DOHH2 (cell line): ENCODE measurements around the gene SOX8.

Experiments used
- H3F3A ChIP-seq: fragments of 200-600 bp; sonication (generic), shearing (Covaris generic); 2 replicates; pipeline ENCODE4 v1.6.0; 2016; ENCODE audit warnings: antibody characterized with exemption, mild to moderate bottlenecking; ENCODE audit not compliant: control insufficient read depth, insufficient read depth
- H3K27ac ChIP-seq: fragments of 200-600 bp; sonication (generic); 2 replicates; pipeline ENCODE4 v1.5.1; 2014; ENCODE audit warnings: low read depth, mild to moderate bottlenecking, low read length, moderate library complexity
- H3K27me3 ChIP-seq: fragments of 200-600 bp; sonication (generic); 2 replicates; pipeline ENCODE4 v1.6.1; 2014; ENCODE audit warnings: mild to moderate bottlenecking, low read length, mixed read lengths; ENCODE audit not compliant: control insufficient read depth
- H3K36me3 ChIP-seq: fragments of 200-600 bp; sonication (generic); 2 replicates; pipeline ENCODE4 v1.6.1; 2014; ENCODE audit warnings: mild to moderate bottlenecking, low read length, moderate library complexity, mixed read lengths; ENCODE audit not compliant: control insufficient read depth
- H3K4me1 ChIP-seq: fragments of 200-600 bp; sonication (generic); 2 replicates; pipeline ENCODE4 v1.6.1; 2014; ENCODE audit warnings: mild to moderate bottlenecking, low read length, mixed read lengths; ENCODE audit not compliant: control insufficient read depth
- H3K4me2 ChIP-seq: fragments of 200-600 bp; sonication (generic); 2 replicates; pipeline ENCODE4 v1.6.0; 2014; ENCODE audit warnings: mild to moderate bottlenecking, low read length, moderate library complexity
- H3K4me3 ChIP-seq: fragments of 200-600 bp; sonication (generic); 2 replicates; pipeline ENCODE4 v1.5.1; 2014; ENCODE audit warnings: mild to moderate bottlenecking, low read length, mixed read lengths
- H3K79me2 ChIP-seq: fragments of 200-600 bp; sonication (generic); 2 replicates; pipeline ENCODE4 v1.6.1; 2014; ENCODE audit warnings: mild to moderate bottlenecking, low read length, mixed read lengths; ENCODE audit not compliant: control insufficient read depth
- H3K9me2 ChIP-seq: fragments of 200-600 bp; sonication (generic); replicated peaks from 2 replicates; pipeline ENCODE4 v1.6.1; 2014; ENCODE audit warnings: mild to moderate bottlenecking, low read length, mixed read lengths; ENCODE audit not compliant: control insufficient read depth
- H3K9me3 ChIP-seq: fragments of 200-600 bp; sonication (generic); 2 replicates; pipeline ENCODE4 v1.6.1; 2014; ENCODE audit warnings: antibody characterized with exemption, low read length, mixed read lengths; ENCODE audit not compliant: control insufficient read depth, insufficient read depth
- H4K20me1 ChIP-seq: fragments of 200-600 bp; sonication (generic); 2 replicates; pipeline ENCODE4 v1.6.0; 2014; ENCODE audit warnings: low read depth, mild to moderate bottlenecking, antibody characterized with exemption, low read length, moderate library complexity; ENCODE audit not compliant: control insufficient read depth, insufficient read depth
- EZH2phosphoT487 ChIP-seq: fragments of 200-600 bp; sonication (generic); IDR thresholded peaks from 2 replicates; pipeline ENCODE4 v1.6.1; 2017; ENCODE audit warnings: borderline replicate concordance, mild to moderate bottlenecking, antibody characterized with exemption, low read length, moderate library complexity, mixed read lengths
- TF ChIP-seq, protein P1 (sequence below): fragments of 200-600 bp; sonication (generic); IDR thresholded peaks from one replicate; pipeline ENCODE4 v1.5.1; 2014; ENCODE audit warnings: antibody characterized with exemption, mild to moderate bottlenecking, low read depth, low read length; ENCODE audit not compliant: poor library complexity, severe bottlenecking

The SOX8 gene

DNA sequence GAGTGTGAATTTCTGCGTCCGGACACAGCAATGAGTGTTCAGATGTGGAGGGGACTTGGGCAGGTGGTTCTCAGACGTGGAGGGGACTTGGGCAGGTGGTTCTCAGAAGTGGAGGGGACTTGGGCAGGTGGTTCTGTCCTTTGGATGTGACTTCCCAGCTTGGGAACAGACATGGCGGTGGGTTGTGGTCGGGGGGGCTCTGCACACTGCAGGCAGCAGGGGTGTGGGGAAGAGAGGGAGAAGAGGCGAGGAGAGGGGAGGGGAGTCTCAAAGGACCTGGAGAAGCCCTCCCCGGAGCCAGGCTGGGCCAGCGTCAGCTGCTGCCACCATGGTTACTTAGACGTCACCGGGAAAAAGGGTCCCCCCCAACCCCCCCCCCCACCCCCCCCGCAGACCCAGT, 9.8 kb downstream of the SOX8 start:
- Histone ChIP-seq H3K4me1 (no peaks in the 10 kb centered on the region), H3K27ac (no peak overlapping the region), H3K4me2 (no peak overlapping the region), H3K4me3 (no peak overlapping the region), H4K20me1 (no peaks in the 10 kb centered on the region), H3K27me3 (0 out of 2 replicates have a peak, but pooled peaks cover 4% of the 10 kb centered on the region), H3K9me2 (no peaks in the 10 kb centered on the region), H3K9me3 (no peaks in the 10 kb centered on the region), H3K36me3 (no peaks in the 10 kb centered on the region), H3F3A (no peaks in the 10 kb centered on the region), H3K79me2 (no peaks in the 10 kb centered on the region)
- no peak for TF ChIP-seq EZH2phosphoT487
- TF ChIP-seq, protein P1, sequence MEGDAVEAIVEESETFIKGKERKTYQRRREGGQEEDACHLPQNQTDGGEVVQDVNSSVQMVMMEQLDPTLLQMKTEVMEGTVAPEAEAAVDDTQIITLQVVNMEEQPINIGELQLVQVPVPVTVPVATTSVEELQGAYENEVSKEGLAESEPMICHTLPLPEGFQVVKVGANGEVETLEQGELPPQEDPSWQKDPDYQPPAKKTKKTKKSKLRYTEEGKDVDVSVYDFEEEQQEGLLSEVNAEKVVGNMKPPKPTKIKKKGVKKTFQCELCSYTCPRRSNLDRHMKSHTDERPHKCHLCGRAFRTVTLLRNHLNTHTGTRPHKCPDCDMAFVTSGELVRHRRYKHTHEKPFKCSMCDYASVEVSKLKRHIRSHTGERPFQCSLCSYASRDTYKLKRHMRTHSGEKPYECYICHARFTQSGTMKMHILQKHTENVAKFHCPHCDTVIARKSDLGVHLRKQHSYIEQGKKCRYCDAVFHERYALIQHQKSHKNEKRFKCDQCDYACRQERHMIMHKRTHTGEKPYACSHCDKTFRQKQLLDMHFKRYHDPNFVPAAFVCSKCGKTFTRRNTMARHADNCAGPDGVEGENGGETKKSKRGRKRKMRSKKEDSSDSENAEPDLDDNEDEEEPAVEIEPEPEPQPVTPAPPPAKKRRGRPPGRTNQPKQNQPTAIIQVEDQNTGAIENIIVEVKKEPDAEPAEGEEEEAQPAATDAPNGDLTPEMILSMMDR = no peak

DNA sequence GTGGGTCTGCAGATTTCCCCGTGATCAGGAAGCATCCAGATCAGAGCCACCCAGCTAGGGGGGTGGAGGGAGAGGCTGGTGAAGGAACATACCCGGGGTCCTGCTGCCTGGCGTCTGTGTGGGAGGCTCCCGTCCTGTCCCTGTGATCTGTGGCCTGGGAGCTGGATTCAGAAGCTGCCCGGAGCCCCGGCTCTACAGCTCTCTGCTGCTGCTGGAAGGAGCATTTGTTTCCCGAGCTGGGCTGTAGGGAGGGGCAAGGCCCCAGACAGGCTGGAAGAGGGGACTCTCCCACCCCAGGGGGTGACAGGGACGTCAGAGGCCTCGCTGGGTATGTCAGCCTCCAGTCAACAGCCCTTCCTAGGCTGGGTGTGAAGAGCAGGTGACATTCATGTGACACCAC, 10.2 kb downstream of the SOX8 start:
- Histone ChIP-seq H3K4me2 (no peak overlapping the region), H3K9me3 (no peaks in the 10 kb centered on the region), H3K27me3 (peaks cover 6% of the 10 kb centered on the region; the same call in 1 of the 2 replicates), H3K4me3 (no peak overlapping the region), H3F3A (no peaks in the 10 kb centered on the region), H3K27ac (no peak overlapping the region), H3K36me3 (no peaks in the 10 kb centered on the region), H3K79me2 (no peaks in the 10 kb centered on the region), H3K4me1 (no peaks in the 10 kb centered on the region), H3K9me2 (no peaks in the 10 kb centered on the region), H4K20me1 (no peaks in the 10 kb centered on the region)
- TF ChIP-seq EZH2phosphoT487 = no peak
- TF ChIP-seq, protein P1 = no peak

DNA sequence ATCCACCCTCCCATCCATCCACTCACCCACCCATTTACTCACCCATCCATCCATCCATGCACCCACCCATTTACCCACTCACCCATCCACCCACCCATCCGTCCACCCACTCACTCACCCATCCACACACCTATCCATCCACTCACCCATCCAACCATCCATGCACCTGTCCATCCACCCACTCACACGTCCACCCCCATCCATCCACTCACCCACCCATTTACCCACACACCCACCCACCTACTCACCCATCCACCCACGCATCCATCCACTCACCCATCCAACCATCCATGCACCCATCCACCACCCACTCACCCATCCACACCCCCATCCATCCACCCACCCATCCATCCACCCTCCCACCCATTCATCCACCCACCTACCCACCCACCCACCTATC, 12.2 kb downstream of the SOX8 start:
- Histone ChIP-seq H3K79me2 (no peaks in the 10 kb centered on the region), H3K36me3 (no peaks in the 10 kb centered on the region), H4K20me1 (no peaks in the 10 kb centered on the region), H3K4me1 (no peaks in the 10 kb centered on the region), H3K27ac (no peak overlapping the region), H3K9me3 (no peaks in the 10 kb centered on the region), H3F3A (no peaks in the 10 kb centered on the region), H3K4me2 (no peak overlapping the region), H3K4me3 (no peak overlapping the region), H3K9me2 (no peaks in the 10 kb centered on the region), H3K27me3 (peaks cover 21% of the 10 kb centered on the region)
- TF ChIP-seq EZH2phosphoT487 = no peak
- TF ChIP-seq, protein P1 = no peak

DNA sequence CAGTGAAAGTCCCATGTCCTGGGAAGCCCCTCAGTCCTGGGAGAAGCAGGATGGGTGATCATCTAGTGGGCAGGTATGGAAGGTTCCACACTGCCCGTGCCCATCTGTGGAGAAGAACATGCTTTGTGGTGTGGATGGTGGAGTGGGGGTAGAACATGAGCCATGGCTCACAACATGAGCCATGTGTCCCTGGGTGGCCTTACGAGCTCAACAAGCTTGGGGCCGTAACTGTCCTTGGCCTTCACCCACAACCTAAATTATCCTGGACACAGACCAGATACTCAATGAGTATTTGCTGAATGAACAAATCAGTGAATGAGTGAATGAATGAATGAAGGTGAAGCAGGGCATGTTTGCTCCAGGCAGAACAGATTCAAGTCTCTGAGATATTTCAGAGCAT, 13.5 kb downstream of the SOX8 start:
- Histone ChIP-seq H3K9me3 (no peaks in the 10 kb centered on the region), H3K9me2 (no peaks in the 10 kb centered on the region), H3K4me2 (no peak overlapping the region), H3K4me1 (no peaks in the 10 kb centered on the region), H3K4me3 (no peak overlapping the region), H3K27ac (no peak overlapping the region), H3K36me3 (no peaks in the 10 kb centered on the region), H3F3A (no peaks in the 10 kb centered on the region), H4K20me1 (no peaks in the 10 kb centered on the region), H3K27me3 (peaks cover 21% of the 10 kb centered on the region), H3K79me2 (no peaks in the 10 kb centered on the region)
- TF ChIP-seq EZH2phosphoT487 = no peak
- TF ChIP-seq, protein P1 = no peak
